PC-9 (cell line): ENCODE results near the gene DMGDH. TPM values are rescaled to one million over a fixed set of nuclear protein-coding genes. Genes with fewer than 3 reads are reported as not detected.

ENCODE experiments used
- BruUV-seq: library from RNA; stranded (reverse); fragments of 400-500 nt; replicated peaks from 2 replicates; lab custom pipeline; 2021; lab: Mats Ljungman, UMichigan
- CTCF ChIA-PET: fragments of 300-600 bp; sonication (Branson Sonifier 250); formaldehyde crosslinking; loops from one replicate; lab custom pipeline; 2022; ENCODE audit warnings: antibody characterized with exemption; lab: Charles Lee
- POLR2A ChIA-PET: fragments of 300-600 bp; sonication (Branson Sonifier 250); formaldehyde crosslinking; loops from one replicate; lab custom pipeline; 2022; ENCODE audit warnings: antibody characterized with exemption; ENCODE audit not compliant: unreplicated experiment; lab: Charles Lee
- DNase-seq, 2 experiments: peaks; one replicate each; pipeline versions ENCODE4 v3.0.0 to v3.0.0-alpha.2; 2015 to 2022; ENCODE audit warnings: mixed read lengths in 1 of 2
- H2AFZ ChIP-seq: fragments of 200-600 bp; sonication (generic); 2 replicates; pipeline ENCODE4 v1.8.1; 2017; ENCODE audit warnings: antibody characterized with exemption
- H3F3A ChIP-seq: fragments of 200-600 bp; sonication (generic); 2 replicates; pipeline ENCODE4 v1.8.1; 2017; ENCODE audit warnings: antibody characterized with exemption, mild to moderate bottlenecking, low read depth; ENCODE audit not compliant: insufficient read depth
- H3K27ac ChIP-seq: fragments of 200-600 bp; sonication (generic); 2 replicates; pipeline ENCODE4 v1.6.1; 2016; ENCODE audit warnings: mixed run types
- H3K27me3 ChIP-seq: fragments of 200-600 bp; sonication (generic); 2 replicates; pipeline ENCODE4 v1.6.1; 2016; ENCODE audit warnings: low read depth, mixed run types; ENCODE audit not compliant: insufficient read depth
- H3K36me3 ChIP-seq: fragments of 200-600 bp; sonication (generic); 2 replicates; pipeline ENCODE4 v1.6.1; 2016; ENCODE audit warnings: low read depth, mixed run types
- H3K4me1 ChIP-seq: fragments of 200-600 bp; sonication (generic); replicated peaks from 2 replicates; pipeline ENCODE4 v1.6.1; 2016; ENCODE audit warnings: mixed run types; ENCODE audit not compliant: insufficient read depth
- H3K4me2 ChIP-seq: fragments of 200-600 bp; sonication (generic); 2 replicates; pipeline ENCODE4 v1.6.1; 2017; ENCODE audit warnings: mixed run types
- H3K4me3 ChIP-seq: fragments of 200-600 bp; sonication (generic); 2 replicates; pipeline ENCODE4 v1.6.1; 2016; ENCODE audit warnings: mixed run types
- H3K79me2 ChIP-seq: fragments of 200-600 bp; sonication (generic); 2 replicates; pipeline ENCODE4 v1.6.1; 2017; ENCODE audit warnings: low read depth, mixed run types
- H3K9me2 ChIP-seq: fragments of 200-600 bp; sonication (generic); 2 replicates; pipeline ENCODE4 v1.8.1; 2017; ENCODE audit warnings: mild to moderate bottlenecking; ENCODE audit not compliant: insufficient read depth
- H3K9me3 ChIP-seq: fragments of 200-600 bp; sonication (generic); 2 replicates; pipeline ENCODE4 v1.8.1; 2016; ENCODE audit warnings: low read depth; ENCODE audit not compliant: insufficient read depth
- H4K20me1 ChIP-seq: fragments of 200-600 bp; sonication (generic); 2 replicates; pipeline ENCODE4 v1.8.1; 2017; ENCODE audit not compliant: insufficient read depth
- EZH2 ChIP-seq: fragments of 200-600 bp; sonication (generic); IDR thresholded peaks from 2 replicates; pipeline ENCODE4 v1.8.0; 2017; ENCODE audit warnings: antibody characterized with exemption, low read depth
- intact Hi-C: fragments of 100-400 bp; cut with micrococcal nuclease; formaldehyde crosslinking; loops from one replicate; pipeline ENCODE4 v1.10.0; 2022; ENCODE audit not compliant: unreplicated experiment
- total RNA-seq: library from RNA; stranded (reverse); gene quantifications from 2 replicates; pipeline ENCODE4 v1.2.3, GENCODE V29; 2021
- TF ChIP-seq, protein P1 (sequence below): fragments of 200-600 bp; sonication (generic); conservative IDR thresholded peaks from 2 replicates; pipeline ENCODE4 v1.6.1; 2017; ENCODE audit warnings: mixed run types, antibody characterized with exemption, mild to moderate bottlenecking, moderate library complexity

DMGDH gene
- total RNA-seq, 1 experiment from 2014 or later, result 8.1 TPM

DNA sequence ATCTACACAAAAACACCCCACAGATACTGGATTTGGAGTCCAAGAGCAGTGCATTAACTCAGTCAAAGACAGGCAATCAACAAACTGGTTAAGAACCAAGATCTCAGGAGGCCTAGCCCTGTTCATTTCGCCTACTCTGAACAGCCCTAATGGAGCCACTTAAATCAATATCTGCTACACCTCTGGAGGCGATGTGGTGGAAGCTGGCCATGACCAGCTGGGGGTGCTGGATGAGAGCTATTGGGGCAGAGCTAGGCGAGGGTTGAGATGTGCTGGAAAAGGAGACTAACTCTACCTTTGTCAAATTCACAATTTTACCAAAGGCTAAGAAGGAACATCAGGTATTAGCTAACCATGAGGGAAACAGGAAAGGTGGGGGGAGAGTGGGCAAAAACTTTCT lies 61.1 kb downstream of the DMGDH start:
- Histone ChIP-seq H3K9me2 (no peaks in the 10 kb centered on the region), H3K27me3 (no peaks in the 10 kb centered on the region), H3K4me3 (no peak overlapping the region), H3K79me2 (no peaks in the 10 kb centered on the region), H2AFZ (no peak overlapping the region), H3F3A (no peaks in the 10 kb centered on the region; the same call in 1 of the 2 replicates), H3K27ac (no peak overlapping the region), H3K4me2 (no peak overlapping the region), H4K20me1 (no peaks in the 10 kb centered on the region), H3K4me1 (no peaks in the 10 kb centered on the region), H3K9me3 (no peaks in the 10 kb centered on the region), H3K36me3 (no peaks in the 10 kb centered on the region)
- BruUV-seq, result no TSS peak
- ChIA-PET CTCF (no interaction called here), POLR2A (no interaction called here)
- no peak for DNase-seq
- intact Hi-C loops, result no loop called here
- no peak for TF ChIP-seq EZH2
- TF ChIP-seq, protein P1, sequence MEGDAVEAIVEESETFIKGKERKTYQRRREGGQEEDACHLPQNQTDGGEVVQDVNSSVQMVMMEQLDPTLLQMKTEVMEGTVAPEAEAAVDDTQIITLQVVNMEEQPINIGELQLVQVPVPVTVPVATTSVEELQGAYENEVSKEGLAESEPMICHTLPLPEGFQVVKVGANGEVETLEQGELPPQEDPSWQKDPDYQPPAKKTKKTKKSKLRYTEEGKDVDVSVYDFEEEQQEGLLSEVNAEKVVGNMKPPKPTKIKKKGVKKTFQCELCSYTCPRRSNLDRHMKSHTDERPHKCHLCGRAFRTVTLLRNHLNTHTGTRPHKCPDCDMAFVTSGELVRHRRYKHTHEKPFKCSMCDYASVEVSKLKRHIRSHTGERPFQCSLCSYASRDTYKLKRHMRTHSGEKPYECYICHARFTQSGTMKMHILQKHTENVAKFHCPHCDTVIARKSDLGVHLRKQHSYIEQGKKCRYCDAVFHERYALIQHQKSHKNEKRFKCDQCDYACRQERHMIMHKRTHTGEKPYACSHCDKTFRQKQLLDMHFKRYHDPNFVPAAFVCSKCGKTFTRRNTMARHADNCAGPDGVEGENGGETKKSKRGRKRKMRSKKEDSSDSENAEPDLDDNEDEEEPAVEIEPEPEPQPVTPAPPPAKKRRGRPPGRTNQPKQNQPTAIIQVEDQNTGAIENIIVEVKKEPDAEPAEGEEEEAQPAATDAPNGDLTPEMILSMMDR, result no peak

DNA sequence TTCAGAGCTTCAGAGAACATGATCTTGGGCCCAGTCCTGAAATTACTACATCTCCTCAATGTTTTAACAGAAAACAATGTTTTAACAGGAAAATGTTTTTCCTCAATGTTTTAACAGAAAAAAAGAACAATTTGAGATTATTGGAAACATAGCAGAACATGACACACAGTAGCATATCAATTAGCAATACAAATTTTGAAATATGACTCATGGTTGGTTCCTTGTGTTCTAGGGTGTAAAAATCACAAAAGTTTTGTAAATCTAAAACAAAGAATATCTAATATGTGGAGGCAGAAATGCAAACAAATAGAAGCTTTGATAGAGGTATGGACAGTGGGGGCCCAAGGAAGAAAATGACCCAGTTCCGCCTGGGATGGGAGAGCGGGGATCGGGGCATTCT lies 61.6 kb downstream of the DMGDH start:
- TF ChIP-seq EZH2, result no peak
- TF ChIP-seq, protein P1, result no peak
- Histone ChIP-seq H4K20me1 (no peaks in the 10 kb centered on the region), H3K27me3 (no peaks in the 10 kb centered on the region), H3F3A (no peaks in the 10 kb centered on the region; the same call in 1 of the 2 replicates), H3K4me3 (no peak overlapping the region), H3K79me2 (no peaks in the 10 kb centered on the region), H3K9me2 (no peaks in the 10 kb centered on the region), H3K36me3 (no peaks in the 10 kb centered on the region), H3K4me2 (no peak overlapping the region), H3K27ac (no peak overlapping the region), H3K9me3 (no peaks in the 10 kb centered on the region), H3K4me1 (no peaks in the 10 kb centered on the region), H2AFZ (no peak overlapping the region)
- no TSS peak for BruUV-seq
- intact Hi-C loops, result no loop called here
- POLR2A ChIA-PET, result no interaction called here
- no peak for DNase-seq
- CTCF ChIA-PET, result no interaction called here

DNA sequence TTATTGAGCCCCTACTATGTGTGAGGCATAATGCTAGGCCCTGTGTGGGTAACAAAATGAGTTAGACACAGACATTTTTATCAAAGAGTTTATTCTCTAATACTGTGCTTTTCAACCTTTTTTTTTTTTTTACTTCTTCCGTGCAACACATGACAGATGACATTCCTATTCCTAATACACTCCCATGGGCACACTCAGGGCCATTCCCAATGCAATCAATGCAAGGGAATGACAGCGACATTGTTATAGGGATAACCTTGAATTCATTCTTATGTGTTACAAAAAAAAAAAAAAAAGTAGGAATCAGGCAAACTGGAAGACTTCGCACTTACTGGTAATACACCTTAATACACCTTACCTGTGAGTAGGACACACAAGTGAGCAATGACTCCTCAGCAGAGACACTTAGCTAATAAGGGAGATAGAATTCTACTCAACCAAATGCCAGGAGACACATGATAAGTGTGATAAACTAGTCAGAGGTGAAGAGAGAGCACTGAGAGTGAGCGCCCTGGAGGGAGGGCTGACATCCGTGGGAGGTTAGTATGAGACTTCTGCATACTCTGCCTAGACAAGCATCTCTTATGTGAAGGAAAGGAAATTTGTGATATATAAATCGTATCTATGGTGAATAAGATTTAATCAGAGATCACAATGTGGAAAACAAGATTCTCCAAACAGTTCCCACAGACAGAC lies 63.4 kb downstream of the DMGDH start:
- no TSS peak for BruUV-seq
- CTCF ChIA-PET, result no interaction called here

More for the DNA sequence above, 63.4 kb downstream of the DMGDH start:
- no peak for DNase-seq
- POLR2A ChIA-PET, result no interaction called here
- H3K9me2 ChIP-seq, result no peaks in the 10 kb centered on the region
- H3K36me3 ChIP-seq, result no peaks in the 10 kb centered on the region
- no peaks in the 10 kb centered on the region for H3K9me3 ChIP-seq
- intact Hi-C loops, result no loop called here
- H3K27ac ChIP-seq, result no peak overlapping the region
- H2AFZ ChIP-seq, result no peak overlapping the region
- no peak overlapping the region for H3K4me3 ChIP-seq
- no peaks in the 10 kb centered on the region for H3K4me1 ChIP-seq
- TF ChIP-seq, protein P1, result no peak
- TF ChIP-seq EZH2, result no peak
- no peak overlapping the region for H3K4me2 ChIP-seq
- H3K27me3 ChIP-seq, result no peaks in the 10 kb centered on the region
- H4K20me1 ChIP-seq, result no peaks in the 10 kb centered on the region
- H3F3A ChIP-seq, result no peaks in the 10 kb centered on the region; the same call in 1 of the 2 replicates
- H3K79me2 ChIP-seq, result no peaks in the 10 kb centered on the region
